ENCODE data around the gene LYZL2.

DNA sequence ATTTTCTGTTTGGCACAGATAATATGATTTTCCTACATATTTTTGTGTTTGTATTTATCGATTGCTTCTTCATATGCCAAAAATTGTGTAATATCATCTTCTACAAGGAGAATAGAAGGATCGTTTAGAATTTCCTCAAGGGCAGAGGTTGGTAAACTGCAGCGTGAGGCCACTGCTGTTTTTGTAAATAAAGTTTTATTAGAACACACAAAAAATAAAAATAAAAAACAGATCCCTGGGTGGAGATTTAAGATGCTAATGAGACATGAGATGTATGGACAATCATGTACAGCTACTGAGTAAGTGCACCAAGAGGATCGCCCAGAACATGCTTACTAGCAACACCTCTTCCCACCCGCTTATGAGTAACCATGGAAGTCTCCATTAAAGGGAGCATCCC lies 9.6 kb downstream of the LYZL2 start:
- TF ChIP-seq, protein P1, sequence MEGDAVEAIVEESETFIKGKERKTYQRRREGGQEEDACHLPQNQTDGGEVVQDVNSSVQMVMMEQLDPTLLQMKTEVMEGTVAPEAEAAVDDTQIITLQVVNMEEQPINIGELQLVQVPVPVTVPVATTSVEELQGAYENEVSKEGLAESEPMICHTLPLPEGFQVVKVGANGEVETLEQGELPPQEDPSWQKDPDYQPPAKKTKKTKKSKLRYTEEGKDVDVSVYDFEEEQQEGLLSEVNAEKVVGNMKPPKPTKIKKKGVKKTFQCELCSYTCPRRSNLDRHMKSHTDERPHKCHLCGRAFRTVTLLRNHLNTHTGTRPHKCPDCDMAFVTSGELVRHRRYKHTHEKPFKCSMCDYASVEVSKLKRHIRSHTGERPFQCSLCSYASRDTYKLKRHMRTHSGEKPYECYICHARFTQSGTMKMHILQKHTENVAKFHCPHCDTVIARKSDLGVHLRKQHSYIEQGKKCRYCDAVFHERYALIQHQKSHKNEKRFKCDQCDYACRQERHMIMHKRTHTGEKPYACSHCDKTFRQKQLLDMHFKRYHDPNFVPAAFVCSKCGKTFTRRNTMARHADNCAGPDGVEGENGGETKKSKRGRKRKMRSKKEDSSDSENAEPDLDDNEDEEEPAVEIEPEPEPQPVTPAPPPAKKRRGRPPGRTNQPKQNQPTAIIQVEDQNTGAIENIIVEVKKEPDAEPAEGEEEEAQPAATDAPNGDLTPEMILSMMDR (IDR thresholded peaks at IDR 0.05), result no peak
- no peak for TF ChIP-seq POLR2A (IDR thresholded peaks at IDR 0.05)

All from tibial nerve (tissue), 3 donors.